Right renal cortex interstitium (tissue), 3 donors: ENCODE results near the gene DDX42. TPM values are rescaled to one million over a fixed set of nuclear protein-coding genes. Genes with fewer than 3 reads are reported as not detected.
A peak's percentile ranks its signal among the peaks of the same experiment; 100 is the strongest.
"Not testable (repeated sequence)": the region's sequence is repeated elsewhere in the genome, so short reads cannot be mapped to it uniquely, and the experiment has no call there.

Experiments used
- DNase-seq, 3 donors: peaks; one replicate each; pipeline ENCODE4 v3.0.0-alpha.2; 2013; ENCODE audit warnings: low read depth in 3 of 3, low spot score in 2 of 3
- polyA plus RNA-seq, 3 donors: library from polyadenylated mRNA; unstranded; fragments of 120-200 nt; gene quantifications; one replicate each; pipeline ENCODE4 v1.2.1, GENCODE V29; 2013; ENCODE audit not compliant: insufficient read length in 3 of 3

The DDX42 gene
- polyA plus RNA-seq, 3 donors = 154 to 189 (median 172) TPM

GRCh38 chr17:63835167-63835720 is 61.3 kb downstream of the DDX42 start:
- no peak for DNase-seq

GRCh38 chr17:63836811-63837210 is 62.8 kb downstream of the DDX42 start:
- no peak for DNase-seq

DNA sequence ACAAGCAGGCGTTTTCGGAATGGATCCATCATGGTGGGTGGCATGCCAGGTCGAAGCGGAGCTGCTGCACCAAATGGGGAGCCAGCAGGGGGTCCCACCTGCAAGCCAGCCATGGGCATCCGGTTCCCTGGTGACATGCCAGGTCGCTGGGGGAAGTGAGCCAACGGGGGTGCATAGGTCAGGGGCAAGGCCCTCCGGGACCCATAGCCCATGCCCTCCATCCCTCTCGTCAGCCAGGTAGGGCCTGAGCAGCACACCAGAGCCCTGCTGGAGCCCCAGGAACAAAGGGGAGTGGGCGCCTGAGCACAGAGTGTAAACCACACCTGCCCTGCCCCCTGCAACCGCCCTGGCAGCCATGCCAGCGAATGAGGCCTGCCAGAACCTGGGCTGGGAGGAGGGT is 63.5 kb downstream of the DDX42 start:
- DNase-seq = no peak

- no peak for DNase-seq
Observed at GRCh38 chr17:63837962-63838600, 64.1 kb downstream of the DDX42 start.

DNA sequence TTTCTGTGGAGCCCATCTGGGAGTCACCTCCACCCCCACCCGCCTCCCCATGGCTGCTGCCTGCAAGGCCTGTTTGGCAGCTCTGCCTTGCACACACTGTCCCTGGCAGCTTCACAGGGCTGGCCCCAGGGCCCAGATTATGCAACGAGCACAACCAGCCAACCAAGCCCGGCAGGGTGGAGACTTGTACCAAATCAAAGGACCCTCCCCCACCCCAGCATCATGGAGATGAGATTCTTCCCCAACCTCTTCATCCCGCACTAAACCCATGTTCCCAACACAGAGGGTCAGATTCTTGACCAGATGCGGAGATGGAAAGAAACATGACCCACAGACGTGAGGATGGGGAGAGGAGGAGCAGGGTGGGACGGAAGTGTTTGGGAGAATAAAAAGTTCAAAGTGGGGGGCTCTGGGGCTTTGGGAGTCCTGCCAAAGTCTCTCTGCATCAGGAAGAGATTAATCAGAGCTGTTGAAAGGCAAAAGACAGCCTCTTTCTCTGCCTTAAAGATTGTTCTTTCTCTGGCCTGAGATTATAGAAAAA is 64.7 kb downstream of the DDX42 start:
- no peak for DNase-seq

GRCh38 chr17:63840591-63841349 is 66.8 kb downstream of the DDX42 start:
- DNase-seq = no peak

GRCh38 chr17:63841350-63842172 is 67.6 kb downstream of the DDX42 start:
- no peak for DNase-seq

GRCh38 chr17:63842173-63842539 is 68.2 kb downstream of the DDX42 start:
- no peak for DNase-seq

DNA sequence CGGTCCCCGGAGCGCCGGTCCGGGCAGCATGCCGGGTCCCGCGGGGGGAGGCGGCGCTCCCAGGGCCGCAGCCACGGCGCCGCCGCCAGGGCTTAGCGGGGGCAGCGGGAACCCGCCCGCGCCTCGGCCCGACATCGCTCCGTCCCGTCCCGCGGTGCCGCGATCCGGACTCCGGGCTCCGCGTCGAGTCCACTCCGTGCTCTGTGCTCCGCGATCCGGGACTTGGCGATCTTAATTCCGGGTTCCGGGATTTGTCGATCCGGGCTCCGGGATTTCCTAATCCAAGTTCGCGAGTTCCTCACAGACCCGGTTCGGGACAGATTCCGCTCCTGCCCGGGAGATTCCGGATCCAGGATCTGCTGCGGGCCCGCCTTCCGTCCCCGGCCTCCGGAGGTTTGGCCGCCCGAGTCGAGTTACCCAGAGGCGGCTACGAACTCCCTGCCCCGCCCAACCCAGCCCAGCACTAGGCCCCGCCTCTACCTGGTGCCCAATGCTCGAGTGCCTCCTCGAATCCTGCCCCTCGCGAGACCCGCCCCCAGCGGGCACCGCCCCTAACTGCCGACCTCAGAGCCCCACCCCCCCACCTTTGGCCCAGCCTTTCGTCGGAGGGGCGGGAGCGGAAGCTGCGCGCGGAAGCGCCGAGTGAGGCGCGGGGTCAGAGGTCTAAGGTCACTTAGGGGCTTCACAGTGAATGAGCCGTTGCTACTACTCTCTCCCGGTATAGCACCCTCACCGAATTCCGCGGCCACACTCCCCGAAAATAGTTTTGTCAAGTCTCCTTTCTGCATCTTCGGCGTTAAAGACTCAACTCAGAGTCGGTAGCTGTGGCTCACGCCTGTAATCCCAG is 68.8 kb downstream of the DDX42 start, which contains the start of gene SMARCD2:
Gene SMARCD2 (minus strand): TSS at position 146 of the 847 bp plus-strand sequence. CDS start 11 bp downstream, at position 135.
- DNase-seq = peak; percentile 96 to 98 (median 98)

GRCh38 chr17:63843387-63843888 is 69.5 kb downstream of the DDX42 start:
- DNase-seq = not testable (repeated sequence)

- no peak for DNase-seq
Observed at GRCh38 chr17:63843910-63844677, 70.1 kb downstream of the DDX42 start.

DNA sequence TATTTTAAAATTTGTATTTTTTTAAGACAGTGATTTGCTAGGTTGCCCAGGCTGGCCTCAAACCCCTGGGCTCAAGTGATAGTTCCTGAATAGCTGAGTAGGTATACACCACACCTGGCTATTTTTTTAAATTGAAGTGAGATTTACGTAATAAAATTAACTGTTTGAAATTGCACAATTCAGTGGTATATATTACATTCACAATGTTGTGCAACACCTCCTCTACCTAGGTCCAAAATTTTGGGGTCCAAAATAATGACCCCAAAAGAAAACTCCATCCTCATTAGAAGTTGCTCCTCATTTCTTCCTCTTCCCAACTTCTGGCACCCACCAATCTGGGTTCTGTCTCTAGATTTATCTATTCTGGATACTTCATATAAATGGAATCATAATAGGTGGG is 71.5 kb downstream of the DDX42 start:
- DNase-seq = no peak

GRCh38 chr17:63847525-63848249 is 73.7 kb downstream of the DDX42 start:
- no peak for DNase-seq

DNA sequence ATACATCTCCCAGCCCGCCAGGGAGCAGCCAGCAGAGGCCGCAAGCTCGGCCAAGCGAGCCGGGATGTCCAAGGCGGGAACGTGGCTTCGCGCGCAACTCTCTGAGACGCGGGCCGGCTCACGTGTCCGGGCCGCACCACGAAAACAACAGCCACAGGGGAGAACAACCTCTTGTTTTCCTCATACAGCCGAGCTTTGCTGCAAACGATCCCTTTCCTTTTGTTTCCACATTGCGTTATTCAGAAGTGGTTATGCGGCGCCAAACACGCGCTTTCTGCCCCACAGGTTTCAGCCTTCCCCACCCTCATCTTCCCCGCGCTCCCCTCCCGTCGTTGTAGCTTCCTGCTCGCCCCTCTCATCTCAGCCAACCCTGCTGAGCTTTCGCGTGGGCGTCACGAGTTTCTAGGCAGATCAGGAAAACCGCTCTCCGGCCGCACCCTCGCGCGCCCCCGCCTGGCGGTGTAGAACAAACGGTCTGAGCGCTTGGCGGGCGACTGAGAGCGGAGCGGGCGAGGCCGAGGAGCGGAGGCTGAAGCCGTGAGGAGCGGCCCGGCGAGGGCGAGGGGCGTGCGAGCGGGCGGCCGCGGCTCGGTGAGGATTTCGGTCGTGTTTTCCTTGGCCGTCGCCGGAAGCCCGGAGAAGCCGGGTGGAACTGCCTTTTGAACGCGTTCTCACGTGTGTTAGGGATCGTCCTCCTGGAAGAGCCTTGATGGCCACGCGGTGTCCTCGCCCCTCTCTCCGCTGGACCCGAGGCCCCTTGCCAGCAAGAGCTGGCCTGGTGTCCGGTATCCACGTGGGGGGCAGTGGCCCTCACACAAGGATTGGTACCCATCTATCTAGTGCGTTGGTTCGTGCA is 75.1 kb downstream of the DDX42 start:
- DNase-seq = peak in 1 of 3 donors; percentile 85

GRCh38 chr17:63850401-63850800 is 76.4 kb downstream of the DDX42 start:
- DNase-seq = no peak

DNA sequence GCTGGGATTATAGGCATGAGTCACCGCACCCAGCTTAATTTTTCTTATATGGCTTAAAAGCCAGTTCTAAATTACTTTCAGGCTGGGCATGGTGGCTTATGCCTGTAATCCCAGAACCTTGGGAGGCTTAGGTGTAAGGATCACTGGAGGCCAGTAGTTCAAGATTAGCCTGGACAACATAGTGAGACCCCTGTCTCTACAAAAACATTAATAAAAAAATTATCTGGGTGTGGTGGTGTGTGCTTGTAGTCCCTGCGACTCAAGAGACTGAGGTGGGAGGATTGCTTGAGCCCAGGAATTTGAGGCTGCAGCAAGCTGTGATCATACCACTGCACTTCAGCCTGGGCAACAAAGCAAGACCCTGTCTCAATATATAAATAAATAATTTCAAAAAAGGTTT is 79.3 kb downstream of the DDX42 start:
- no peak for DNase-seq

GRCh38 chr17:63854709-63855108 is 80.7 kb downstream of the DDX42 start:
- no peak for DNase-seq
